Adipocyte (in vitro differentiated cells): ENCODE data around the gene FGR.
A peak's percentile ranks its signal among the peaks of the same experiment; 100 is the strongest.
"Not testable (repeated sequence)": the region's sequence is repeated elsewhere in the genome, so short reads cannot be mapped to it uniquely, and the experiment has no call there.

Experiments used
- DNase-seq: peaks from one replicate; pipeline ENCODE4 v3.0.0-alpha.2; 2015; ENCODE audit warnings: low read depth
- H3K27me3 ChIP-seq: replicated peaks from 2 replicates; pipeline ENCODE4 v1.7.0; 2013; ENCODE audit warnings: mild to moderate bottlenecking, low read length, moderate library complexity; ENCODE audit not compliant: control insufficient read depth, insufficient read depth
- H3K36me3 ChIP-seq: 2 replicates; pipeline ENCODE4 v1.7.0; 2013; ENCODE audit warnings: low read length, mild to moderate bottlenecking, moderate library complexity; ENCODE audit not compliant: control insufficient read depth, insufficient read depth, severe bottlenecking
- H3K4me1 ChIP-seq: 2 replicates; pipeline ENCODE4 v1.7.0; 2013; ENCODE audit warnings: mild to moderate bottlenecking, low read length, moderate library complexity; ENCODE audit not compliant: control insufficient read depth, insufficient read depth
- H3K4me3 ChIP-seq: 2 replicates; pipeline ENCODE4 v1.7.0; 2013; ENCODE audit warnings: mild to moderate bottlenecking, low read length, moderate library complexity
- H3K9ac ChIP-seq: 2 replicates; pipeline ENCODE4 v1.7.0; 2013; ENCODE audit warnings: mild to moderate bottlenecking, low read length, moderate library complexity
- H3K9me3 ChIP-seq: 2 replicates; pipeline ENCODE4 v1.7.0; 2013; ENCODE audit warnings: mild to moderate bottlenecking, low read length, moderate library complexity; ENCODE audit not compliant: control insufficient read depth

The FGR gene

DNA sequence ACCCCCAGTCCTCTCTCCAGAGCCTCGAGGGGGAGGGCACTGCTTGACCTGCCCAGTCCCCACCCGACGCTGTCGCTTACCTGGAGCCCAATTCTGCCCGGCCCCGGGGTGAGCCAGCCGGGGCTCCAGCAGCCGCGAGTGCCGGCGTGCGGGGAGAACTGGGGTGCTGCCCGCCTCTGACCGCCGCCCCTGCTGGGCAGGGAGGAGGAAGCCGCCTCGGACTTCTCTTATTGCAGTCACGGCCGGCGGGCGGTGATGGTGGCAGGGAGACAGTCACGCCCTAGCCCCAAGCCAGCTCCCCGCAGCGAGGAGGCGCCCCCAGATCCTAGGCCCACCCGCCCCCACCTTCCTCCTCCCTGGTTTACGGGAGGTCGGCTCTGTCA is at the start of gene FGR:
Gene FGR (minus strand): TSS at position 201 of the 383 bp plus-strand sequence. CDS start 11,269 bp downstream, outside the sequence.
- DNase-seq: no peak
- Histone ChIP-seq H3K9me3 (no peaks in the 10 kb centered on the region), H3K36me3 (no peaks in the 10 kb centered on the region), H3K27me3 (no peaks in the 10 kb centered on the region), H3K4me1 (peaks cover 12% of the 10 kb centered on the region), H3K9ac (peak within 1 kb of the TSS; percentile 80), H3K4me3 (peak within 1 kb of the TSS; percentile 71)

- no peak for DNase-seq
- peaks cover 3% of the 10 kb centered on the region for H3K27me3 ChIP-seq
- peaks cover 4% of the 10 kb centered on the region for H3K4me1 ChIP-seq
- peaks cover 22% of the 10 kb centered on the region for H3K9me3 ChIP-seq
- no peaks in the 10 kb centered on the region for H3K36me3 ChIP-seq
- H3K4me3 ChIP-seq: no peak overlapping the region
- no peak overlapping the region for H3K9ac ChIP-seq
These were observed 49.2 kb upstream of the FGR start for GRCh38 chr1:27684176-27684575.

- no peak overlapping the region for H3K4me3 ChIP-seq
- H3K9me3 ChIP-seq: peaks cover 22% of the 10 kb centered on the region
- no peaks in the 10 kb centered on the region for H3K36me3 ChIP-seq
- no peak for DNase-seq
- no peaks in the 10 kb centered on the region for H3K4me1 ChIP-seq
- peaks cover 3% of the 10 kb centered on the region for H3K27me3 ChIP-seq
- H3K9ac ChIP-seq: no peak overlapping the region
These were observed 47.5 kb upstream of the FGR start for GRCh38 chr1:27682351-27682944.

GRCh38 chr1:27681580-27681979 is 46.6 kb upstream of the FGR start:
- not testable (repeated sequence) for H3K9ac ChIP-seq, H3K27me3 ChIP-seq, H3K36me3 ChIP-seq, H3K4me1 ChIP-seq, DNase-seq, H3K4me3 ChIP-seq
- peaks cover 22% of the 10 kb centered on the region for H3K9me3 ChIP-seq

- peaks cover 22% of the 10 kb centered on the region for H3K9me3 ChIP-seq
- not testable (repeated sequence) for H3K27me3 ChIP-seq, H3K36me3 ChIP-seq, H3K9ac ChIP-seq, H3K4me3 ChIP-seq, DNase-seq, H3K4me1 ChIP-seq
These were observed 45.3 kb upstream of the FGR start for GRCh38 chr1:27680225-27680791.

DNA sequence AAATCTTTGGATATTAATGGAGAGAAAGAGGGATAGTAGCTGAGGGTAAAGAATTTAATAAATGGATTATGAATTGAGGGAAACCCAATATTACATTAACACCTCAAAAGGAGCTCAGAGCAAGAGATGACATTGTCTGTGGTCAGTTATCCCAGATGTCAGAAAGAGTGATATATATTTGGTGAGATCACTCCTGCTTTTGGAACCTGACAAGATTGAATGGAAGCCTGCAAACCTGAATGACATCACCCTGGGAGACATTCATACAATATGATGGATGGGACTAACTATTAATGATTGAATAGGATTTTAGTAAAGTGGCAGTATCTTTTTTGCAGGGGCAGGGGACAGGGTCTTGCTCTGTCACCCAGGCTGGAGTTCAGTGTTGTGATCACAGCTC is 43.8 kb upstream of the FGR start:
- H3K9ac ChIP-seq: no peak overlapping the region
- peaks cover 2% of the 10 kb centered on the region for H3K27me3 ChIP-seq
- no peak overlapping the region for H3K4me3 ChIP-seq
- no peaks in the 10 kb centered on the region for H3K36me3 ChIP-seq
- DNase-seq: no peak
- H3K9me3 ChIP-seq: peaks cover 22% of the 10 kb centered on the region
- no peaks in the 10 kb centered on the region for H3K4me1 ChIP-seq

GRCh38 chr1:27676410-27676809 is 41.4 kb upstream of the FGR start:
- Histone ChIP-seq H3K9ac (no peak overlapping the region), H3K9me3 (peaks cover 8% of the 10 kb centered on the region), H3K27me3 (no peaks in the 10 kb centered on the region), H3K36me3 (no peaks in the 10 kb centered on the region), H3K4me1 (peaks cover 14% of the 10 kb centered on the region), H3K4me3 (no peak overlapping the region)
- no peak for DNase-seq

GRCh38 chr1:27672750-27673112 is 37.7 kb upstream of the FGR start:
- Histone ChIP-seq H3K9me3 (no peaks in the 10 kb centered on the region), H3K9ac (peak overlapping the region; percentile 90), H3K36me3 (no peaks in the 10 kb centered on the region), H3K4me3 (peak overlapping the region; percentile 91), H3K27me3 (no peaks in the 10 kb centered on the region), H3K4me1 (peaks cover 33% of the 10 kb centered on the region)
- DNase-seq: peak; percentile 53

DNA sequence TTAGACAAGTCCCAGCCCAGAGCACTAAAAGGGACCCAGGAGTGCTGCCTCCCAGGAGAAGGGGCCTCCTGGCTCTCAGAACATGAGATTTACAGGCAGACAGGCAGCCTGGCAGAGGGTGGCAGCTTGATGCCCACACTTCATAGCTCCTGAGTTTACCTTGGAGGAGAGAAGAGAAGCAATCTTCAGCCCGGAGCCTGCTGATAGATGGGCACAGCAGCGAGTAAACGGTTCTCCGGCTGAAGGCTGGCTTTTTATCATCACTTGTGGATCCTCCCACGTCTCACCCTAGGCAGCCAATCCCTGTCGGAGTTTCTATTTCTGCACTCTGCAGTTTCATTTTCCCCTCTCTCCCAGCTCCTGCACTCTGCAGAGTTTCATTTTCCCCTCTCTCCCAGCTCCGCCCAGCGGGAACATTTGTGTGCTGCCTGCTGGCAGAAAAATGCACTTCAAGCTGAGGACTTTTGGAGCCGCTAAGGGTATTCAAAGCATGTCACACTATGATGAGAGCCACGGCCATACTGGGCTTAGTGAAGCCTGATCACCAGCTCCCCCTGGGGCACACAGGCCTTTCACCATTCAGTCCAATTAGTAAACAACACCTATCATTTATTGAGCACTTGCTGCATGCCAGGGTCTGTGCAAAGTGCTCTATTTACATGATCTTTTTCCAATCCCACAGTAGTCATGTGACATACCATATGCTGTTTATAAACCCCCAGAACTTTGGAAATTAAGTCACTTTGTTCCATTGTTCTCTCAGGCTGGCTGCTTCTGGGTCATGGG is 37.2 kb upstream of the FGR start, which contains the start of gene IFI6:
Gene IFI6 (minus strand): TSS at position 229 of the 786 bp plus-strand sequence. CDS start 2,878 bp downstream, outside the sequence.
- Histone ChIP-seq H3K36me3 (no peaks in the 10 kb centered on the region), H3K4me1 (peaks cover 33% of the 10 kb centered on the region), H3K4me3 (peak within 1 kb of the TSS; percentile 91), H3K9me3 (no peaks in the 10 kb centered on the region), H3K9ac (peak within 1 kb of the TSS; percentile 90), H3K27me3 (no peaks in the 10 kb centered on the region)
- DNase-seq: peak; percentile 98

- Histone ChIP-seq H3K9ac (peak overlapping the region; percentile 44), H3K9me3 (no peaks in the 10 kb centered on the region), H3K4me3 (peak overlapping the region; percentile 78), H3K27me3 (no peaks in the 10 kb centered on the region), H3K4me1 (peaks cover 33% of the 10 kb centered on the region), H3K36me3 (no peaks in the 10 kb centered on the region)
- no peak for DNase-seq
These were observed 34.9 kb upstream of the FGR start for GRCh38 chr1:27669876-27670275.
